ENCODE results near the gene HYOU1.

HYOU1 gene

DNA sequence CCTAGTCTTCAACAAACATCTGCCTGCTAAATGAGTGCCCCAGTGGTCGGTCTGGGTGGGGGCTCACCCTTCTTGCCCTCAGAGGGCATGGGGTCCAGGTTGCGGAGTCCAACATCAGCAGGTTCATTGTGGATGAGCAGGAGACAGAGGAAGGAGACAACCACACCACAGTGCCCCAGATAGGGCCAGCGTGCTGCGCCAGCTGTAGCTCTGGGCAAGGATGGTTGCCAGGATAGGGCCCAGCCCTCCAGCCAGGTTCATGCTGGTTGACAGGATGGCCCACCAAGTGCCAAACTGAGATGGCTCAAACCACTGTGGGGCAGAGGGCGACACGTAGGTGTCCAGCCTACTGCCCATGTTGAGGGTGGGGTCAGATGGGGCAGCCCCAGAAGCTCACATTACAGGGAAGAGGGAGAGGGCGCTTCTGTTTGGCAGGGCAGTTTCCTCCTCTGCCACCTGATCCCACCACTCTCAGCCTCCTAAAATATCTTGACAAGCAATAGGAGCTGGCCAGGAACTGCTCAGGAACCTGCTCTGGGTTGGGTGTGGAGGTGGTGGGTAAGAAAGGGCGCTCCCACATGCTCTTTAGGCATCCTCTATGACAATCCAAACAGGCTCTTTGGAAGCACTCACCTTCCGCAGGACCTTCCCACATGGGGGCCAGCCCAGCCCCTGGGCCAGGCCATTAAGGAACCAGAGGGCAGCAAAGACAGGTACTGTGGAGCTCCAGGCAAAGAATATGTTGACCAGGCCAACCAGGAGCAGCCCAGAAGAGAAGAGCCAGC is 29.3 kb downstream of the HYOU1 start:
- TF ChIP-seq, protein P1, sequence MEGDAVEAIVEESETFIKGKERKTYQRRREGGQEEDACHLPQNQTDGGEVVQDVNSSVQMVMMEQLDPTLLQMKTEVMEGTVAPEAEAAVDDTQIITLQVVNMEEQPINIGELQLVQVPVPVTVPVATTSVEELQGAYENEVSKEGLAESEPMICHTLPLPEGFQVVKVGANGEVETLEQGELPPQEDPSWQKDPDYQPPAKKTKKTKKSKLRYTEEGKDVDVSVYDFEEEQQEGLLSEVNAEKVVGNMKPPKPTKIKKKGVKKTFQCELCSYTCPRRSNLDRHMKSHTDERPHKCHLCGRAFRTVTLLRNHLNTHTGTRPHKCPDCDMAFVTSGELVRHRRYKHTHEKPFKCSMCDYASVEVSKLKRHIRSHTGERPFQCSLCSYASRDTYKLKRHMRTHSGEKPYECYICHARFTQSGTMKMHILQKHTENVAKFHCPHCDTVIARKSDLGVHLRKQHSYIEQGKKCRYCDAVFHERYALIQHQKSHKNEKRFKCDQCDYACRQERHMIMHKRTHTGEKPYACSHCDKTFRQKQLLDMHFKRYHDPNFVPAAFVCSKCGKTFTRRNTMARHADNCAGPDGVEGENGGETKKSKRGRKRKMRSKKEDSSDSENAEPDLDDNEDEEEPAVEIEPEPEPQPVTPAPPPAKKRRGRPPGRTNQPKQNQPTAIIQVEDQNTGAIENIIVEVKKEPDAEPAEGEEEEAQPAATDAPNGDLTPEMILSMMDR (IDR thresholded peaks at IDR 0.05; ENCODE audit: unreplicated experiment in 3 of 3), result no peak
- no peaks in the 10 kb centered on the region for H3K27me3 Mint-ChIP-seq (ENCODE audit: low read depth)
- H3K4me1 Mint-ChIP-seq, result peaks cover 24% of the 10 kb centered on the region
- H3K4me3 Mint-ChIP-seq, result peak overlapping the region; percentile 71 to 87 (median 84)
- no peaks in the 10 kb centered on the region for H3K9me3 Mint-ChIP-seq
- peak overlapping the region; percentile 87 to 98 (median 92) for H3K27ac Mint-ChIP-seq
- H3K36me3 Mint-ChIP-seq (ENCODE audit: low read depth), result peaks cover 41% of the 10 kb centered on the region

DNA sequence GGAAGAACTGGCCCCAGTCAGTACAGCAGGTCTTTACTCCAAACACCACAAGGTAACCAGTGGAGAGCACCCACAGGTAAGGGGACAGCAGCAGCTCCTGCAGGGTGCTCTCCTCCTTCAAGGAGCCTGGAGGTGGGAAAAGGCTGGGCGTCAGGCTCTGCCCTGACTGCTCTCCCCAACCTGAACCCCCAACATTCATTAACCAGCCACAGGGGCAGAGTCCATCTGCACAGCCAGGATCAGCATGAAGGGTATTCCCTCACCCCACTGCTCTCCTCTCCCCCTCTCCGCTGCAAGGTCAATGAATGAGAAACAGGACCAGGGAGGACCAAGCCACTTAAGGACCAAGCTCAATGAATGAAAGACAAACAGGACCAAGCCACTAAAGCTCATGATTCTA is 30.0 kb downstream of the HYOU1 start:
- Mint-ChIP-seq H3K27me3 (ENCODE audit: low read depth) (no peaks in the 10 kb centered on the region), H3K4me3 (peak overlapping the region; percentile 71 to 79 (median 75)), H3K9me3 (no peaks in the 10 kb centered on the region), H3K4me1 (peaks cover 24% of the 10 kb centered on the region), H3K27ac (peak overlapping the region; percentile 42 to 95 (median 92)), H3K36me3 (ENCODE audit: low read depth) (peaks cover 41% of the 10 kb centered on the region)
- TF ChIP-seq, protein P1 (IDR thresholded peaks at IDR 0.05; ENCODE audit: unreplicated experiment in 3 of 3), result no peak

DNA sequence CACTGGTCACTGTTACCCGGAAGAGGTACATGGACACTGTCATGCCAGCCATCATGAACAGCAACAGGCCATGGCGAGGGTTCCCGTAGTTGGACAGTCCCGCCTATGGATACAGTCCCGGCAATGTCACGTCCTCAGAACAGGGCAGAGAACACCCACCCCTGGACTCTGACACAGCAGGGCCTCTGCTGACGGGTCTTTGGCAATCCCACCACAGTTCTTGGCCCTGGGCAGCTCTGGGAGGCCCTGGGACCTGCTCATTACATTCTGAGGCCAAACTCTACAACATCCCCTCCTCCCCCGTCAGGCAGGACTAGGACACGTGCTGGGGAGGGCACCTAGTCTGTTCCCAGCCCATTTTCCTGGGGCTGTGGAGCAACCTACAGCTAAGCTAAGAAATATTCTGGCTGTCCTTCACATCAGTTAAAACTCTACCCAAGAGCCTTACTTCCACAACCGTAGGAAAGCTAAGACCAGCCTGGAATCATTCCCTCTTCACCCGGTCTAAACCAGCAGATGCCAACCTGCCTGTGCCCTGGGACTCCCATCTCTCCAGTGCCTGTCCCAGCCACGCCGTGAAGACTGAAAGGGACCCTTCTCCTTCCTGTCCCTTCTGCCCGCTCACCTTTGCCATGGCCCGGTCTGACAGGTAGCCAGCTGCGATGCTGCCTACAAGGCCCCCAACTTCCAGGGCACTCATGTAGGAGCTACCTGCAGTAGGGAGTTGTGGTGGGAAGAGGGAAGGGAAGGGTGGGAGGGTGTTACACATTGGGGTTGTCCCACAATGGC is 30.8 kb downstream of the HYOU1 start:
- peak overlapping the region in 2 of 3 experiments; percentile 92 to 95 for H3K27ac Mint-ChIP-seq
- H3K4me1 Mint-ChIP-seq, result peaks cover 28% of the 10 kb centered on the region
- H3K4me3 Mint-ChIP-seq, result peak overlapping the region in 2 of 3 experiments; percentile 12 to 23
- no peaks in the 10 kb centered on the region for H3K27me3 Mint-ChIP-seq (ENCODE audit: low read depth)
- H3K9me3 Mint-ChIP-seq, result no peaks in the 10 kb centered on the region
- TF ChIP-seq, protein P1 (IDR thresholded peaks at IDR 0.05; ENCODE audit: unreplicated experiment in 3 of 3), result no peak
- H3K36me3 Mint-ChIP-seq (ENCODE audit: low read depth), result peaks cover 49% of the 10 kb centered on the region

DNA sequence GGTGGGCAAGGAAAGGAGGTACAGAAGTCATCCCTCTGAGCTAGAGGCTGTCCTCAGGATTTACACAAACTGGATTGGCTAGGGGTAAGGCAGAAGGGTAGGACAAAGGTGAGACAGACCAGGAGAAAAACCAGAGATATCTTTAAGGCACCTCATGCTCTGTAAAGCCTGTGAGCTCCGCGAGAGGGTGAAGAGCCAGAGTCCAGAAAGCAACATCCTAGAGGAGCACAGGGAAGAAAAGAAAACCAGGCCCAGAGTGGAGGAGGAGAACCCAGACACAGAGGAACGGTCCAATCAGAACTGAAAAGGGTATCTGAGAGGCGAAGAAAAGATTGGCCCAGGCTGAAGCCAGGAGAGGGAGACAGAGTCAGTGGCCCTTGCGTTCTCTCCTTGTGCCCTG is 31.5 kb downstream of the HYOU1 start:
- peaks cover 28% of the 10 kb centered on the region for H3K4me1 Mint-ChIP-seq
- peak overlapping the region in 2 of 3 experiments; percentile 12 to 57 for H3K4me3 Mint-ChIP-seq
- TF ChIP-seq, protein P1 (IDR thresholded peaks at IDR 0.05; ENCODE audit: unreplicated experiment in 3 of 3), result no peak
- H3K27me3 Mint-ChIP-seq (ENCODE audit: low read depth), result no peaks in the 10 kb centered on the region
- peaks cover 49% of the 10 kb centered on the region for H3K36me3 Mint-ChIP-seq (ENCODE audit: low read depth)
- H3K9me3 Mint-ChIP-seq, result no peaks in the 10 kb centered on the region
- peak overlapping the region; percentile 7 to 95 (median 49) for H3K27ac Mint-ChIP-seq

DNA sequence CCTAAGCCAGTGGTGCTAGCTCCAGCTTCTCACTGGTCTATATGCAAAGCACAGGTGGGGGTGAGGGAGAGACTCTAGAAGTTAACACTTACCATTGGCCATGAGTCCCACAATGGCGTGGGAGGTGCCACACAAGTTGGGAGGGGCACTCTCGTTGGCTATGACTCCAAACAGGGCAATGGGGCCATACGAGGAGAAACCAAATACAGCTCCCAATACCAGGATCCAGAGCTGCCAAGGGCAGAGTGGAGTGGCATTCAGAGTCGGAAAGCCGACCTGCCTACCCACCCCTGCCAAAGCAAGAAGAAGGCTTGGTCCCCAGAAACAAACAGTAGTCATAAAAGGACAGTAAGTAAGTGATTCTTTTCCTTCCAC is 31.9 kb downstream of the HYOU1 start:
- Mint-ChIP-seq H3K4me1 (peaks cover 30% of the 10 kb centered on the region), H3K9me3 (no peaks in the 10 kb centered on the region), H3K4me3 (peak overlapping the region; percentile 12 to 57 (median 29)), H3K27me3 (ENCODE audit: low read depth) (no peaks in the 10 kb centered on the region), H3K27ac (peak overlapping the region; percentile 7 to 95 (median 49)), H3K36me3 (ENCODE audit: low read depth) (peaks cover 53% of the 10 kb centered on the region)
- TF ChIP-seq, protein P1 (IDR thresholded peaks at IDR 0.05; ENCODE audit: unreplicated experiment in 3 of 3), result no peak

All from nephron (organoid).